ENCODE data around the gene GRHL1. TPM values are rescaled to one million over a fixed set of nuclear protein-coding genes. Genes with fewer than 3 reads are reported as not detected.

GRHL1 gene
- total and polyA plus RNA-seq, 9 of the 15 experiments (the other 6 are each of a cell fraction or from before 2014, with no cell fraction given), result 1.7 to 6.1 (median 4.7) TPM

- ChIA-PET CTCF (ENCODE audit: low intra/inter-chr PET ratio) (interaction anchor here (1.2 kb wide), 1 partner anchor 98 kb away, joined by 3 read pairs; no protein-coding TSS in a partner anchor), POLR2A (no interaction called here)
- H3K9me3 ChIP-seq (replicated peaks; ENCODE audit: control insufficient read depth, insufficient read depth, low read depth, low read length), result no peaks in the 10 kb centered on the region
- intact Hi-C loops (cut with micrococcal nuclease), result loop anchor here (5.0 kb wide), 1 partner anchor 783 kb away; no protein-coding TSS in a partner anchor
- H3K9me1 ChIP-seq (ENCODE audit: control insufficient read depth, insufficient read depth, low read length), result no peaks in the 10 kb centered on the region
- 17% methylated on average over 64 of the region's 76 CpGs for WGBS (ENCODE audit: insufficient coverage, low coverage, missing lambda C conversion rate)
- peak overlapping the region; percentile 67; the same call in 1 of the 3 replicates for H3K27ac ChIP-seq (ENCODE audit: extremely low read depth, low read depth, low read length)
- DNase-seq (ENCODE audit: extremely low read depth in 1 of 4, low spot score in 3 of 4), result peak in 3 of 4 experiments; percentile 54 to 70 (median 65)
- 0 out of 3 replicates have a peak, but pooled peaks cover 2% of the 10 kb centered on the region for H3K79me2 ChIP-seq (ENCODE audit: control insufficient read depth, insufficient read depth, low read length)
- H3K4me3 ChIP-seq, result peak overlapping the region; percentile 79
- ATAC-seq, result peak; percentile 50
- no TSS peak for BruUV-seq (replicated peaks)
- no peaks in the 10 kb centered on the region for H4K20me1 ChIP-seq (replicated peaks; ENCODE audit: control insufficient read depth, insufficient read depth, low read length)
- peaks cover 6% of the 10 kb centered on the region; the same call in 1 of the 3 replicates for H3K36me3 ChIP-seq (ENCODE audit: control insufficient read depth, insufficient read depth, low read length)
- peak overlapping the region; percentile 92 for H2AFZ ChIP-seq (ENCODE audit: low read depth, low read length)
- peak overlapping the region; percentile 68 to 97; a peak in 3 of 4 replicates for H3K9ac ChIP-seq (ENCODE audit: insufficient read depth in 1 of 2, low read depth in 2 of 2, low read length in 2 of 2)
- H3K4me1 ChIP-seq (replicated peaks in 1 of 2; ENCODE audit: control insufficient read depth in 2 of 2, insufficient read depth in 2 of 2, low read length in 2 of 2), result peaks cover 10 to 16% of the 10 kb centered on the region in 2 experiments; a peak in 3 of 5 replicates
- no peak for FAIRE-seq
- in situ Hi-C loops (cut with MboI), result no loop called here
- peaks cover 3 to 5% of the 10 kb centered on the region in 2 experiments; a peak in 1 of 5 replicates for H3K27me3 ChIP-seq (ENCODE audit: control insufficient read depth in 2 of 2, insufficient read depth in 2 of 2, low read length in 2 of 2)
- H3K4me2 ChIP-seq (ENCODE audit: insufficient read depth, low read length), result peak overlapping the region; percentile 64
- TF ChIP-seq CHD2 (IDR thresholded peaks at IDR 0.05; ENCODE audit: low read depth, low read length), result peak; percentile 66
- TF ChIP-seq ZNF592 (IDR thresholded peaks at IDR 0.05), result 0 out of 2 replicates have a peak, but pooled peaks have one; percentile 21
- TF ChIP-seq ZBTB1 (CRISPR knock-in tag; IDR thresholded peaks at IDR 0.05; ENCODE audit: borderline replicate concordance, low read depth), result 0 out of 2 replicates have a peak, but pooled peaks have one; percentile 25
- 0 out of 2 replicates have a peak, but pooled peaks have one; percentile 7 for TF ChIP-seq ZFX (CRISPR knock-in tag; IDR thresholded peaks at IDR 0.05)
- TF ChIP-seq SAFB (IDR thresholded peaks at IDR 0.05; ENCODE audit: borderline replicate concordance, low read depth, low read length), result peak; percentile 78
- 0 out of 2 replicates have a peak, but pooled peaks have one; percentile 66 for TF ChIP-seq KDM2B (CRISPR knock-in tag; IDR thresholded peaks at IDR 0.05)
- peak in 1 of 3 experiments; percentile 9; a peak in 1 of 6 replicates for TF ChIP-seq CTCF (IDR thresholded peaks at IDR 0.05 in 2 of 3, conservative IDR thresholded peaks at IDR 0.05 in 1 of 3; ENCODE audit: insufficient read depth in 2 of 3, low read depth in 1 of 3, low read length in 3 of 3)
- no peak for TF ChIP-seq ZNF140 (CRISPR knock-in tag; IDR thresholded peaks at IDR 0.05)
- TF ChIP-seq ZNF780A (CRISPR knock-in tag; IDR thresholded peaks at IDR 0.05), result no peak
- TF ChIP-seq POLR2G (IDR thresholded peaks at IDR 0.05; ENCODE audit: low read depth, low read length), result peak; percentile 12; the same call in 1 of the 2 replicates
- TF ChIP-seq MYC (IDR thresholded peaks at IDR 0.05; ENCODE audit: low read depth, low read length), result 0 out of 2 replicates have a peak, but pooled peaks have one; percentile 13
- no peak for TF ChIP-seq MYC (CRISPR knock-in tag; IDR thresholded peaks at IDR 0.05; ENCODE audit: borderline replicate concordance, low read depth)
- peak; percentile 56; the same call in 1 of the 2 replicates for TF ChIP-seq RB1 (IDR thresholded peaks at IDR 0.05; ENCODE audit: low read depth)
- TF ChIP-seq PHF8 (IDR thresholded peaks at IDR 0.05; ENCODE audit: borderline replicate concordance, low read length), result peak; percentile 43; the same call in 1 of the 2 replicates
- peak; percentile 91 for TF ChIP-seq CTBP1 (IDR thresholded peaks at IDR 0.05; ENCODE audit: borderline replicate concordance)
Observed at GRCh38 chr2:9950521-9951271, 797 bp upstream of the GRHL1 start.

Data from K562 (cell line).